Mesodermal cell (in vitro differentiated cells): ENCODE results near the gene DYSF.

Experiments
- H3K27ac ChIP-seq: 2 replicates; pipeline ENCODE4 v1.7.0; 2013; ENCODE audit warnings: mild to moderate bottlenecking, low read depth, low read length, moderate library complexity; ENCODE audit not compliant: severe bottlenecking
- H3K36me3 ChIP-seq: 2 replicates; pipeline ENCODE4 v1.7.1; 2013; ENCODE audit warnings: mild to moderate bottlenecking, low read length, moderate library complexity; ENCODE audit not compliant: control insufficient read depth, insufficient read depth
- H3K4me1 ChIP-seq: one replicate; pipeline ENCODE4 v1.7.1; 2013; ENCODE audit warnings: mild to moderate bottlenecking, low read length; ENCODE audit not compliant: insufficient read depth, control insufficient read depth, poor library complexity, severe bottlenecking
- H3K4me3 ChIP-seq: 2 replicates; pipeline ENCODE4 v1.7.0; 2013; ENCODE audit warnings: low read length, control low read depth, mild to moderate bottlenecking; ENCODE audit not compliant: insufficient read depth, poor library complexity, severe bottlenecking; ENCODE audit errors: extremely low read depth
- H3K9me3 ChIP-seq: 2 replicates; pipeline ENCODE4 v1.7.1; 2013; ENCODE audit warnings: mild to moderate bottlenecking, low read length, moderate library complexity; ENCODE audit not compliant: control insufficient read depth
- WGBS, 2 experiments: methylation state at CpG; one replicate each; pipeline ENCODE4 v1.1.5; 2013; ENCODE audit warnings: missing lambda C conversion rate in 2 of 2; ENCODE audit not compliant: insufficient coverage in 2 of 2; 5-methylcytosine and 5-hydroxymethylcytosine counted together

DYSF gene

GRCh38 chr2:71694501-71695234 is 241.3 kb downstream of the DYSF start:
- no peaks in the 10 kb centered on the region for H3K36me3 ChIP-seq
- H3K27ac ChIP-seq = no peak overlapping the region
- H3K4me1 ChIP-seq = peaks cover 4% of the 10 kb centered on the region
- WGBS, 2 experiments = 75 to 76% methylated on average over 12 of the region's 14 CpGs
- no peak overlapping the region for H3K4me3 ChIP-seq
- H3K9me3 ChIP-seq = no peaks in the 10 kb centered on the region

- Histone ChIP-seq H3K27ac (no peak overlapping the region), H3K36me3 (no peaks in the 10 kb centered on the region), H3K4me1 (peaks cover 4% of the 10 kb centered on the region), H3K9me3 (no peaks in the 10 kb centered on the region), H3K4me3 (no peak overlapping the region)
- WGBS, 2 experiments = 92% methylated on average over 4 to 7 of the region's 13 CpGs
These were observed 242.1 kb downstream of the DYSF start for GRCh38 chr2:71695235-71696120.

DNA sequence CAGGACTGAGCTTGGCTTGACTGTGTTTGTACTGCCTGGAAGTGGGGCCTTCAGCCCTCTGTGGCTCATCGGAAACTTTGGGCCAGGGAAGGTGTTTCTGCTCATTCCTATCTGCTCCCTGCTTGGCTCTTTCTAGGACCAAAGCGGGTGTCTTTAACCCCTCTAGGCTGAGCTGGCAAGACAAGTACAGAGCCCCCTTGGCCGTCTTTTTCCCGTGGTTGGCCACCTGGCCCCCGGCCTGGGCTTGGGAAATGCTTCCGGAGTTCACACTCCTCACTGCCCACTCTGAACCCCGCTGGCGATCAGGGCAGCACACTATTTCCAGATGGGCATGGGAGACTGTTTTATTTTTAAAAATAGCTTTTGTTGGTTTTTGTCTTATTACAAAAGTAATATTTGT is 243.0 kb downstream of the DYSF start:
- Histone ChIP-seq H3K4me1 (peaks cover 7% of the 10 kb centered on the region), H3K27ac (no peak overlapping the region), H3K36me3 (no peaks in the 10 kb centered on the region), H3K4me3 (no peak overlapping the region), H3K9me3 (no peaks in the 10 kb centered on the region)
- WGBS, 2 experiments = 71 to 76% methylated on average over 3 to 5 of the region's 8 CpGs

DNA sequence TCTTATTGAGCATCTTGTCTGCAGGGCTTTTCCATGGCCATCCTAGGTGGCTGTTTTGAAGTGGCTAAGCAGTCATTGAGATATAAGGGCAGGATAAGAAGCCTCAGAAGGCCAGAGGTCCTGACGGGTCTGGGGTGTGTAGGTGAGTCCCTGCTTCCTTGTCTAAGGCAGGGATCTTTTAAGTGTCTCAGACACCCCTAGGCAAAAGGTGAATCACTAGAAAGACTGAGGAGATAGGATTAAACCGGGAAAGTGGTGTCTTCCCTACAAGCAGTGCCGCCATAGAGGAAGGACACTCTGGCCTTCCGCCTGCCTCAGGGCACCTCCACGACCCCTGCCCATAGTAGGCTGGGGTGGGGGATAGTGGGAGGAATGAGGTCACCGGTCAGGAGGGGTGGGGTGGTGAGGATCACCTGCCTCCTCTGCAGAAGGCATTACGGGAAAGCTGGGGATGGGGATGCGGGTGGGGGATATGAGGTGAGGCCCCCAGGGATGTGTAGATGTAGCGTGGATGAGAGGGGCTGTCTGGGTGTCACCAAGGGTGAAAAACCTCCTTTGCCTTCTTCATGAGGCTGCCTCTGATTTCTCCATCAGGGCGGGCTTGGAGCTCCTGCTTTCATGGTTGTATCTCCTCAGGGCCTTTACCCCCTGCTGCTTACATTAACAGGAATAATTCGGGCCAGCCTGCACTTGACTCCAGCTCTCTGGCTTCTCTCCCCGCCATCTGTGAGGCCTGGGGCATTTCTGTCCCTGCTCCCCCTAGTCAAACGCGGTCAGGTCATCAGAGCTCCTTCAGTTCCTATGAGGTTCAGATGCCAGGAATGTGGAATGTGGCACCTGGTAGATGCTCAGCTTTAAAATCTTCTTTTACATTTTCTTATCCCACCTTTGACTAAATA is 244.0 kb downstream of the DYSF start:
- H3K9me3 ChIP-seq = no peaks in the 10 kb centered on the region
- 85 to 90% methylated on average over 9 to 10 of the region's 14 CpGs for WGBS, 2 experiments
- no peak overlapping the region for H3K4me3 ChIP-seq
- no peak overlapping the region for H3K27ac ChIP-seq
- H3K4me1 ChIP-seq = peaks cover 7% of the 10 kb centered on the region
- H3K36me3 ChIP-seq = no peaks in the 10 kb centered on the region

DNA sequence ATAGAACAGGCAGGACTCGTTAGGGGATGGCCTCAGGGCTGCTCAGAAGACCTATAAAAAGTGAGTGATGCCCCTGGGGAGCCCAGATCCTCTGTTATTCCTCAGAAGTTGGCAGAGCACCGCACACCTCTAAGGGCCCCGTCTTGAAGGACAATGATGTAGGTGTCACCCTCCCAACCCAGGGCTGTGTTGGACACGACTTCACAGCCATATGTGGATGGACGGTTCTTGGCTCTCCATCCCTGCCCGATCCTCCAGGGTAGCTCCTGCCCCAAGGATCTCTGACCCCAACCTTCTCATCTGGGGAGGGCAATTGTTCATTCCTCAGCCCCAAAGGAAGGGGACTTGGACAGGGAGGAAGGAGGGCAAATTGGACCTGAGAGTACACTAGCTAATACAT is 246.1 kb downstream of the DYSF start:
- Histone ChIP-seq H3K4me1 (peaks cover 7% of the 10 kb centered on the region), H3K4me3 (no peak overlapping the region), H3K9me3 (no peaks in the 10 kb centered on the region), H3K36me3 (no peaks in the 10 kb centered on the region), H3K27ac (no peak overlapping the region)
- 91 to 93% methylated on average over 5 to 6 of the region's 6 CpGs for WGBS, 2 experiments

- no peak overlapping the region for H3K4me3 ChIP-seq
- H3K36me3 ChIP-seq = no peaks in the 10 kb centered on the region
- no peaks in the 10 kb centered on the region for H3K9me3 ChIP-seq
- 82 to 91% methylated on average over 5 to 6 of the region's 11 CpGs for WGBS, 2 experiments
- no peak overlapping the region for H3K27ac ChIP-seq
- H3K4me1 ChIP-seq = peaks cover 7% of the 10 kb centered on the region
These were observed 246.8 kb downstream of the DYSF start for GRCh38 chr2:71700041-71700657.

DNA sequence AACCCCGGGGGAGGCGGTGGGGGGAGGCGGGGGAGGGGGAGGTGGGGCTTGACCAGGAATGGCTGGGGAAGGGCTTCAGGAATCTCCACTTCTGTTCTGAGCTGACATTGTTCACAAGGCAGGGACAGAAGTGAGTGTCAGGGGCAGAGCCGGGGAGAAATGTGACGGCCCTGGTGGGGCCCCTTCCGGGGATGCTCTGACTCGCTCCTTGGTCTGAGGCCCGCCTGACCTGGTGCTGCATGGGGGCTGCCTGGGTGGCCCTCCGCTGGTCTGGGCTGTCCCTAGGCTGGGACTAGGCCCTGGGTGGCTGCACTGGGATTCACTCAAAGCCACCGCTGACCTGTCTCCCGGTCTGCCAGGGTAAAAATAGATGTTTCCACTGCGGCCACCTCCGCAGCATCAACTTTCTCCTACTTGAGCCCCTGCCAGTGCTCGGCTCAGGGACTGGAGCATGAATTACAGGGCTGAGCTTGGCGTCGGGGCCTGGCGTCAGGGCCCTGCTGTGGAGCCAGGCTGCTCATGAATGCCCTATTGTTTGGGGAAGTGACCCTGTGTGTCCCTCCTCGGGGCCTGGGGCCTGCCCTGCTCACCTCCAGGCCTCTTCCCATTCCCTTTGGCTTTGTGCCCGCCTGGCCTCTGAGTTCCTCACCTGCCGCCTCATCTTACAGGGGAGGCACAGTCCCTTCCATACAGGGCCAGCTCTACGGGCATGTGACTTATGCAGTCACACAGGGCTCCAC is 247.5 kb downstream of the DYSF start:
- Histone ChIP-seq H3K27ac (peak overlapping the region; percentile 63), H3K9me3 (no peaks in the 10 kb centered on the region), H3K36me3 (no peaks in the 10 kb centered on the region), H3K4me1 (peaks cover 7% of the 10 kb centered on the region), H3K4me3 (no peak overlapping the region)
- 77% methylated on average over 12 to 16 of the region's 21 CpGs for WGBS, 2 experiments

- H3K9me3 ChIP-seq = no peaks in the 10 kb centered on the region
- peaks cover 7% of the 10 kb centered on the region for H3K4me1 ChIP-seq
- 81 to 95% methylated on average over 13 to 14 of the region's 15 CpGs for WGBS, 2 experiments
- no peaks in the 10 kb centered on the region for H3K36me3 ChIP-seq
- no peak overlapping the region for H3K27ac ChIP-seq
- no peak overlapping the region for H3K4me3 ChIP-seq
These were observed 249.0 kb downstream of the DYSF start for GRCh38 chr2:71702071-71702970.
